IMR-90 (cell line): ENCODE results near the gene GARNL3. TPM values are rescaled to one million over a fixed set of nuclear protein-coding genes. Genes with fewer than 3 reads are reported as not detected.

Source experiments
- CTCF ChIP-seq: conservative IDR thresholded peaks from 2 replicates; pipeline ENCODE4 v1.5.1; 2012; ENCODE audit warnings: mild to moderate bottlenecking, low read depth, low read length, improper control_type of control experiment
- SMC3 ChIP-seq: fragments of 150-350 bp; IDR thresholded peaks from 2 replicates; pipeline ENCODE4 v1.6.1; 2016; ENCODE audit warnings: low read depth, mild to moderate bottlenecking, antibody characterized with exemption, low read length, moderate library complexity
- polyA plus RNA-seq, 3 experiments: library from polyadenylated mRNA; depleted of rRNA; stranded (reverse); fragments of >200 nt; gene quantifications; 2 replicates each; pipeline ENCODE4 v1.2.3, GENCODE V29; 2012; ENCODE audit warnings: low replicate concordance in 1 of 3
- total RNA-seq: library from RNA; depleted of rRNA; stranded (reverse); fragments of >200 nt; gene quantifications from 2 replicates; pipeline ENCODE4 v1.2.3, GENCODE V29; 2012

The GARNL3 gene
- total and polyA plus RNA-seq, 2 of the 4 experiments (the other 2 are of a cell fraction) = 1.9 to 5.0 TPM

- TF ChIP-seq CTCF (peak; percentile 78), SMC3 (peak; percentile 70)
Measured at GRCh38 chr9:127347831-127348776, 83.5 kb downstream of the GARNL3 start (continued).
